ENCODE measurements around the gene ANTXR2. TPM values are rescaled to one million over a fixed set of nuclear protein-coding genes. Genes with fewer than 3 reads are reported as not detected.

ANTXR2 gene
- total RNA-seq, 4 donors from 2014 or later, result 51.8 to 182 (median 144) TPM

GRCh38 chr4:79964400-79965211, 108.4 kb downstream of the ANTXR2 start:
- no peak for TF ChIP-seq POLR2A (IDR thresholded peaks at IDR 0.05)
- no peak for TF ChIP-seq CTCF (IDR thresholded peaks at IDR 0.05)
- intact Hi-C loops (cut with DNase I; ENCODE audit: low total_unique reads), result no loop called here
- no peaks in the 10 kb centered on the region for H3K27me3 ChIP-seq
- no peaks in the 10 kb centered on the region for H3K4me1 ChIP-seq
- peaks cover 0 to 4% of the 10 kb centered on the region in 2 donors for H3K9me3 ChIP-seq
- no peak for DNase-seq
- peaks cover 0 to 4% of the 10 kb centered on the region in 2 donors for H3K36me3 ChIP-seq
- H3K4me3 ChIP-seq, result no peak overlapping the region
- H3K27ac ChIP-seq, result no peak overlapping the region

- Histone ChIP-seq H3K27me3 (no peaks in the 10 kb centered on the region), H3K9me3 (peaks cover 0 to 4% of the 10 kb centered on the region in 2 donors), H3K36me3 (peaks cover 0 to 4% of the 10 kb centered on the region in 2 donors), H3K27ac (no peak overlapping the region), H3K4me1 (no peaks in the 10 kb centered on the region), H3K4me3 (no peak overlapping the region)
- TF ChIP-seq CTCF (IDR thresholded peaks at IDR 0.05) (no peak), POLR2A (IDR thresholded peaks at IDR 0.05) (no peak)
- intact Hi-C loops (cut with DNase I; ENCODE audit: low total_unique reads), result no loop called here
- no peak for DNase-seq
Observed at GRCh38 chr4:79964020-79964399, 109.0 kb downstream of the ANTXR2 start.

- Histone ChIP-seq H3K27me3 (no peaks in the 10 kb centered on the region), H3K27ac (no peak overlapping the region), H3K4me1 (no peaks in the 10 kb centered on the region), H3K9me3 (no peaks in the 10 kb centered on the region), H3K36me3 (no peaks in the 10 kb centered on the region), H3K4me3 (no peak overlapping the region)
- intact Hi-C loops (cut with DNase I; ENCODE audit: low total_unique reads), result no loop called here
- no peak for DNase-seq
- TF ChIP-seq POLR2A (IDR thresholded peaks at IDR 0.05), result no peak
- no peak for TF ChIP-seq CTCF (IDR thresholded peaks at IDR 0.05)
Observed at GRCh38 chr4:79959652-79960051, 113.4 kb downstream of the ANTXR2 start.

- DNase-seq, result no peak
- no peak overlapping the region for H3K4me3 ChIP-seq
- TF ChIP-seq CTCF (IDR thresholded peaks at IDR 0.05), result no peak
- TF ChIP-seq POLR2A (IDR thresholded peaks at IDR 0.05), result no peak
- intact Hi-C loops (cut with DNase I; ENCODE audit: low total_unique reads), result no loop called here
- no peaks in the 10 kb centered on the region for H3K4me1 ChIP-seq
- H3K36me3 ChIP-seq, result no peaks in the 10 kb centered on the region
- H3K9me3 ChIP-seq, result no peaks in the 10 kb centered on the region
- H3K27me3 ChIP-seq, result no peaks in the 10 kb centered on the region
- H3K27ac ChIP-seq, result no peak overlapping the region
Observed at GRCh38 chr4:79958466-79959264, 114.4 kb downstream of the ANTXR2 start.

GRCh38 chr4:79949178-79949577, 123.9 kb downstream of the ANTXR2 start:
- intact Hi-C loops (cut with DNase I; ENCODE audit: low total_unique reads), result no loop called here
- TF ChIP-seq CTCF (IDR thresholded peaks at IDR 0.05) (no peak), POLR2A (IDR thresholded peaks at IDR 0.05) (no peak)
- no peak for DNase-seq
- Histone ChIP-seq H3K9me3 (no peaks in the 10 kb centered on the region), H3K4me3 (no peak overlapping the region), H3K27me3 (no peaks in the 10 kb centered on the region), H3K27ac (no peak overlapping the region), H3K36me3 (no peaks in the 10 kb centered on the region), H3K4me1 (no peaks in the 10 kb centered on the region)

All from uterus (tissue), 4 donors.